ENCODE measurements around the gene ERC1.
"Not testable (repeated sequence)": the region's sequence is repeated elsewhere in the genome, so short reads cannot be mapped to it uniquely, and the experiment has no call there.

ERC1 gene

GRCh38 chr12:1293901-1294300, 302.9 kb downstream of the ERC1 start:
- no peak for DNase-seq

GRCh38 chr12:1297206-1297605, 306.2 kb downstream of the ERC1 start:
- DNase-seq, result no peak

- DNase-seq, result no peak
Measured at GRCh38 chr12:1297639-1298175, 306.7 kb downstream of the ERC1 start.

GRCh38 chr12:1300460-1300859, 309.4 kb downstream of the ERC1 start:
- no peak for DNase-seq

GRCh38 chr12:1302201-1302870, 311.3 kb downstream of the ERC1 start:
- DNase-seq, result no peak

GRCh38 chr12:1305063-1305434, 314.0 kb downstream of the ERC1 start:
- no peak for DNase-seq

GRCh38 chr12:1305791-1306500, 314.9 kb downstream of the ERC1 start:
- no peak for DNase-seq

GRCh38 chr12:1306817-1307216, 315.8 kb downstream of the ERC1 start:
- DNase-seq, result no peak

- DNase-seq, result no peak
Measured at GRCh38 chr12:1307796-1308195, 316.8 kb downstream of the ERC1 start.

GRCh38 chr12:1309613-1310012, 318.6 kb downstream of the ERC1 start:
- no peak for DNase-seq

- DNase-seq, result no peak
Measured at GRCh38 chr12:1310653-1311052, 319.6 kb downstream of the ERC1 start.

- DNase-seq, result no peak
Measured at GRCh38 chr12:1311145-1311544, 320.1 kb downstream of the ERC1 start.

GRCh38 chr12:1313906-1314305, 322.9 kb downstream of the ERC1 start:
- DNase-seq, result no peak

- DNase-seq, result no peak
Measured at GRCh38 chr12:1314523-1314922, 323.5 kb downstream of the ERC1 start.

- DNase-seq, result not testable (repeated sequence)
Measured at GRCh38 chr12:1316991-1317390, 326.0 kb downstream of the ERC1 start.

- no peak for DNase-seq
Measured at GRCh38 chr12:1318327-1319031, 327.5 kb downstream of the ERC1 start.

GRCh38 chr12:1319212-1319611, 328.2 kb downstream of the ERC1 start:
- no peak for DNase-seq

GRCh38 chr12:1320021-1320420, 329.0 kb downstream of the ERC1 start:
- DNase-seq, result no peak

- no peak for DNase-seq
Measured at GRCh38 chr12:1322821-1323220, 331.8 kb downstream of the ERC1 start.

GRCh38 chr12:1324099-1324498, 333.1 kb downstream of the ERC1 start:
- no peak for DNase-seq

GRCh38 chr12:1324910-1325309, 333.9 kb downstream of the ERC1 start:
- DNase-seq, result no peak

- no peak for DNase-seq
Measured at GRCh38 chr12:1325666-1326065, 334.6 kb downstream of the ERC1 start.

GRCh38 chr12:1326258-1326657, 335.2 kb downstream of the ERC1 start:
- DNase-seq, result no peak

- no peak for DNase-seq
Measured at GRCh38 chr12:1328391-1328790, 337.4 kb downstream of the ERC1 start.
